Measurements from ENCODE around the gene CYP26B1. TPM values are rescaled to one million over a fixed set of nuclear protein-coding genes. Genes with fewer than 3 reads are reported as not detected.

The CYP26B1 gene
- total RNA-seq, 4 donors from 2014 or later, result 10.0 to 106 (median 33.0) TPM

DNA sequence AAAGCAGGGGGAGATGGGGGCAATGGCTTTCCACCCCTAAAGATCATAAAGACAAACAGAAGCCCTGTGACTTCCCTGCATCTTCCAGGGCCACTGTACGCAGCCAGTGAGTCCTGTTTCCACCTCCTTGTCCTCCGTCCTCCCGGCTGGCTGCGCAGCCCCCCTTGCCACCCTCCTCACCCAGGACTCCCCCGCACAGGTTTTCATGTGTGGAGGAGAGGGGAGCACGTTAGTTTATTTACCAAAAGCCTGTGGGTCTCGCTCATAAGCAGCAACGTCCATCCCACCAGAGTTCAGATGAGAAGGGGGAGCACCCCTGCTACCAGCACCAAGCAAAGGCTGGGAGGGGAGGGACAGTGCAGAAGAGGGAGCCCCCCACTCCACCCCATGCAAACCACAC lies 11.7 kb downstream of the CYP26B1 start:
- TF ChIP-seq, protein P1, sequence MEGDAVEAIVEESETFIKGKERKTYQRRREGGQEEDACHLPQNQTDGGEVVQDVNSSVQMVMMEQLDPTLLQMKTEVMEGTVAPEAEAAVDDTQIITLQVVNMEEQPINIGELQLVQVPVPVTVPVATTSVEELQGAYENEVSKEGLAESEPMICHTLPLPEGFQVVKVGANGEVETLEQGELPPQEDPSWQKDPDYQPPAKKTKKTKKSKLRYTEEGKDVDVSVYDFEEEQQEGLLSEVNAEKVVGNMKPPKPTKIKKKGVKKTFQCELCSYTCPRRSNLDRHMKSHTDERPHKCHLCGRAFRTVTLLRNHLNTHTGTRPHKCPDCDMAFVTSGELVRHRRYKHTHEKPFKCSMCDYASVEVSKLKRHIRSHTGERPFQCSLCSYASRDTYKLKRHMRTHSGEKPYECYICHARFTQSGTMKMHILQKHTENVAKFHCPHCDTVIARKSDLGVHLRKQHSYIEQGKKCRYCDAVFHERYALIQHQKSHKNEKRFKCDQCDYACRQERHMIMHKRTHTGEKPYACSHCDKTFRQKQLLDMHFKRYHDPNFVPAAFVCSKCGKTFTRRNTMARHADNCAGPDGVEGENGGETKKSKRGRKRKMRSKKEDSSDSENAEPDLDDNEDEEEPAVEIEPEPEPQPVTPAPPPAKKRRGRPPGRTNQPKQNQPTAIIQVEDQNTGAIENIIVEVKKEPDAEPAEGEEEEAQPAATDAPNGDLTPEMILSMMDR (IDR thresholded peaks at IDR 0.05; ENCODE audit: low read depth), result no peak

DNA sequence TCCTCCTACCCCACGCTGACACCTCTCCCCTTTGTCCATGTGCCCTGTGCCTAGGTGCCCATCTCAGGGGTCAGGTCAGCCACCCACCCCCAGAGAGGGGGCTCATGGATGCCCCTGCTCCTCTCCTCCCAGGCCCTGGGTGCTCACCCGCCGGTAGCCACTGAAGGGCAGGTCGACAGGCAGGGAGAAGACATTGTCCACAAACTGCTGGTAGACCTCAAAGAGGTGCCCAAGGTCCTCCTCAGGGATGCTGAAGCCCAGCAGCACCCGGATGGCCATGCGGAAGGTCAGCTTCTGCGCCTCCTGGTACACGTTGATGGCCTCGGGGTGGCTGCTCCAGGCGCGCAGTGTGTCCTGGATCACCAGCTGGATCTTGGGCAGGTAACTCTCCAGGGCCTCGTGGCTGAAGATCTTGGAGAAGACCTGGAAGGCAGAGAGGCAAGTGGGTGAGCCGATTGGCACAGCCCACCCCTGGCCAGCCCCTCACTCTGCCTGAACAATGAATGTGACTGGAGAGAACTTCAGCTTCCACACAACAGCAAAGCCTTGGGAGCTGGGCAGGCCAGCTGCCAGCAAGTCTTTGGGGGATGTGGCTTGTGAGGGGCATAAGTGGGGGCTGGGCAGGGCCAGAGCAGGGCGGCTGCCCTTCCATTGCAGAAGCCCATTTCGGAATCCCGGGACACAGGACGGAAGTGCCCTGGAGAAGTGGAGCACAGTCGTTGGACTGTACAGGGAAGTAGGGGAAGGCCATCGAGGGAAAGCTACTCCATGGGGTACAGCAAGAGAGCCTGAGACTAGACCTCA lies 12.5 kb downstream of the CYP26B1 start:
- TF ChIP-seq, protein P1 (IDR thresholded peaks at IDR 0.05; ENCODE audit: low read depth), result no peak

DNA sequence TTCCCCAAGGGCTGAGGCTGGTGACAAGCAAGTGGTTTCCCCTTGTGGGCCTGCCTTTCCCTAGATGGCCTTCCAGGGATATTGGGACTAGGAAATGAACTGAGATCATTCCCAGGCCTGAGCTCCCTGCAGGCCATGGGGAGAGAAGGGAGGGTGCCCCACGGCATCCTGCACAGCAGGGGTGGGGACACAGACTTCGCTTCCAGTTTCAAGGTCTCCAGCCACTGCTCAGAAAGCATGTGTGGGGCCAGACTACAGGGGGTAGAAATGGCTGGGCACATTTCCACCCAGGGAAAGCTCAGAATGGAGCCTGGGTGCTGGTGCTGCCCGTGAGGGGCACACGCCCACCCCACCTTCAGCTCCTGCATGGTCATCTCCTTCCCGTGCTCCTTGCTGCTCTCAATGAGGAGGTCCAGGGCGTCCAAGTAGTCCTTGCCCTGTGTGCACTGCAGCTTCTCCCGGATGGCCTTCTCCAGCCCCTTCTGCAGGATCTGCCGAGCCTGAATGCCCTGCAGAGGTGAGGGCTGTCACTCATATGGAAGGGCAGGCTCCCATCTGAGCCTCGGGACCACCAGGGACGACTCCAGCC lies 13.2 kb downstream of the CYP26B1 start:
- TF ChIP-seq, protein P1 (IDR thresholded peaks at IDR 0.05; ENCODE audit: low read depth), result no peak

DNA sequence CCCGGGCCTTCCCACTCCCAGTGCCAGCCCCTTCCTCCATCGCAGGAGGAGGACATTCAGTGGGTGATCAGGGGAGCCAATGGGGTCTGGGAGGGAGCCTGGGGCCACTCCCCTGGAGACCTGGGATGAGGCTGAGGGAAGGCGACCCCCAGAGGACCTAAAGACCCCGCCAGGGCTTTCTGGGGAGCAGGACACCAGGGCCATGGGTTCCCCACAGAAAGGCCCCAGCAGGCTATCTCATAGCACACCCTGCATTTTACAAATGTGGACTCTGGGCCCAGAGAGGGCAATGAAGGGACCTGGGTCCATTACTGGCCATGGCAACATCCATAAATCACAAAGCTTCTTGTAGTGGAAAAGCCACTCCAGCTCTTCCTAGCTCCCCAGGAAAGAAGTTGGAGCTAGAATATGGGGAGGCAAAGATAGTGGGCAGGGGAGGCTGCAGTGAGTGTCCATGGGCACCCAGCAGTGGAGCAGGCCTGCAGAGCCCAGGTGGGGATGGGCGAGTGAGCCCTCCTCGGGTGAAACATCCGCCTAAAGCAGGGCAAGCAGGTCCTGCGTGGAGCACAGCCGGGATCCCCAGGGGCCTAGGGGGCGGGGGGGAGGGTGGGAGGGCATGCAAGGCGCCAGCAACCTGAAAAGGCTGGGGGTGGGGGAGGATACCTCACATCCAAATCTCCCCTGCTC lies 13.8 kb downstream of the CYP26B1 start:
- TF ChIP-seq, protein P1 (IDR thresholded peaks at IDR 0.05; ENCODE audit: low read depth), result no peak

DNA sequence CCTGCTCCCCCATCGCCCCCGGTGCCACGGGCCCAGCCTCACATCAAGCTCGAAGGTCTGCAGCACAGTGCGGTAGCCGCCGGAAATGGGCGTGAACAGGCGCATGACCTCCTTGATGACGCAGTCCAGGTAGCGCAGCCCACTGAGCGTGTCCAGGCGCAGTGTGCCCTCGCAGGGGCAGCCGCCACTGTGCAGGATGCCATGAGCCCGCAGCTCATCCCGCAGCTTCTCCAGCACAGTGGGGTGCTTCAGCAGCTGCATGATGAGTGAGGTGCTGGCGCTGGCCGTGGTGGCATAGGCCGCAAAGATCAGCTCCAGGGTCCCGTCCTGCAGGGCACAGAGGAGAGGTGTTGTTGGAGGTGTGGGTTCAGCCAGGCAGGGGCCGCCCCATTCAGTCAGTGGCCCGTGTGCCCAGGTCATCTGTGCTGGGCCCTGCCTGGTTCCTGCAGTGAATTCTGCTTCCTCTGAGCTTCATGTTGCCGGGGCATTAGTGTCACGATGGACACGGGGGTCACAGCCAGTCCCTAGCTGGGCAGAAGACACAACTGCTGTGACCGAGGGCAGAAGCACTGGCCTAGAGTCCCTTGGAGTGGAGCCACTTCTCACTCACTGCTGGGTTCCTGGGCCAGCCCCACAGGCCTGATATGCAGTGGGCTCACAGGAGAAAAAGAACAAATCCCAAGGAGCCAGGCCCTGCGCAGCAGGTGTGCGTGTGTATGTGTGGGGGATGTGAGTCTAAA lies 14.5 kb downstream of the CYP26B1 start:
- TF ChIP-seq, protein P1 (IDR thresholded peaks at IDR 0.05; ENCODE audit: low read depth), result no peak

DNA sequence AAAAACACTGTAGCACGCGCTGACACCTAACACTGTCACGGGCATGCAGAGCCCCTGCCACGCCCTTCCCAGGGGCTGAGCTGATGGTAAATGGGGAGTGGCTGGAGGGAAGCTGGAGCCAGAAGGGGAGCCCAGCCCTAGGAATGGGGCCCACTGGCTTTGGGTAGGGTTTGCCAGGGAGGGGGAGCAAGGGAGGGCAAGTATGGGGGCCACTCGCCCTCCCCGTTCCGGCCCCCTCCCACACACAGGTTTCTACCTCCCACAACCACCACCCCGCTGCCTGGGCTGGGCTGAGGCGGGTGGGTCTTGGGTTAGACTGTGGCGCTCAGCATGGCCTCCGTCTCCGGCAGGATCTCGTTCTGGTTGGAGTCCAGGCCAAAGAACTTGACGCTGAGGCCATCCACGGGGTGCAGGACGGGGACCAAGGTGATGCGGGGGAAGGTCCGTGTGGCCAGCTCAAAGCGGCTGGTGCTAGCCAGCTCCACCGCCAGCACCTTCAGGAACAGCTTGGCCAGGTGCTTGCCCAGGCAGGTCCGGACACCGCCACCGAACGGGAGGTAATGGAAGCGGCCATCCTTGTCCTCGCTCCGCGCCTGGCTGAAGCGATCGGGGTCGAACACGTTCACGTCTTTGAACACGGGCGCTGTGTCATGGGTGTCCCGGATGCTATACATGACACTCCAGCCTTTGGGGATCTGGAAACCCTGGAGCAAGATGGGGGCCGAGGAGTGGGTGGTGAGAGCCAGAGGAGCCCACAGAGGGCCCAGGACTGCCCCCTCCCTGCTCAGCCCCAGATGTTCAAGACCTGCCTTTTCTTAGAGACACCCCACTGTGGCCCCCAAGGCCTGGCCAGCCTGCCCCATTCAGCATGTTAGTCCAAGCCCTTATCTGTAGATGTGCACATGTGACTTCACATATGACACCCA lies 15.5 kb downstream of the CYP26B1 start:
- TF ChIP-seq, protein P1 (IDR thresholded peaks at IDR 0.05; ENCODE audit: low read depth), result no peak

All from subcutaneous adipose tissue (tissue), 4 donors.